ENCODE data around the gene RABGAP1L. TPM values are rescaled to one million over a fixed set of nuclear protein-coding genes. Genes with fewer than 3 reads are reported as not detected.
A peak's percentile ranks its signal among the peaks of the same experiment; 100 is the strongest.

RABGAP1L gene
- total and polyA plus RNA-seq, 2 of the 8 experiments (the other 6 are each of a cell fraction or from before 2014, with no cell fraction given) = 33.3 to 156 TPM

GRCh38 chr1:174799136-174799479 lies 639.8 kb downstream of the RABGAP1L start:
- Histone ChIP-seq H2BK120ac (replicated peaks; ENCODE audit: low read depth, low read length) (no peak overlapping the region), H3K27me3 (replicated peaks in 1 of 4; ENCODE audit: control insufficient read depth in 3 of 4, extremely low read depth in 1 of 4, insufficient read depth in 3 of 4, low read length in 3 of 4) (no peaks in the 10 kb centered on the region), H3K18ac (ENCODE audit: extremely low read depth, low read length) (no peak overlapping the region), H3K4me2 (ENCODE audit: insufficient read depth in 1 of 2, low read depth in 2 of 2, low read length in 2 of 2) (peak overlapping the region; percentile 97 to 99), H3K79me2 (ENCODE audit: control insufficient read depth in 1 of 2, insufficient read depth in 2 of 2, low read length in 2 of 2) (no peaks in the 10 kb centered on the region), H3K79me1 (ENCODE audit: low read depth, low read length) (no peaks in the 10 kb centered on the region), H3K14ac (ENCODE audit: insufficient read length) (no peak overlapping the region), H2BK20ac (ENCODE audit: low read length) (no peak overlapping the region), H3K36me3 (ENCODE audit: control insufficient read depth in 2 of 4, insufficient read depth in 4 of 4, low read length in 3 of 4) (no peaks in the 10 kb centered on the region), H3K27ac (ENCODE audit: low read depth, low read length) (no peak overlapping the region), H2AFZ (ENCODE audit: low read length) (peak overlapping the region; percentile 75; the same call in 1 of the 2 replicates), H2AK5ac (ENCODE audit: low read depth, low read length) (no peak overlapping the region), H2BK5ac (ENCODE audit: low read depth, low read length) (no peak overlapping the region), H2BK15ac (ENCODE audit: low read length) (no peak overlapping the region), H3K4me3 (ENCODE audit: extremely low read depth in 1 of 4, insufficient read depth in 2 of 4, low read depth in 3 of 4, low read length in 4 of 4) (peak overlapping the region in 3 of 4 experiments; percentile 46 to 59 (median 53); a peak in 4 of 8 replicates), H3K9ac (replicated peaks in 1 of 4; ENCODE audit: extremely low read depth in 1 of 4, low read depth in 3 of 4, low read length in 3 of 4) (no peak overlapping the region; a peak in 2 of 7 replicates), H4K8ac (ENCODE audit: extremely low read depth, insufficient read depth, low read length) (no peak overlapping the region), H4K5ac (ENCODE audit: insufficient read length, low read depth, low read length) (no peak overlapping the region), H3K56ac (replicated peaks; ENCODE audit: insufficient read length, low read depth, low read length) (no peak overlapping the region), H4K91ac (replicated peaks; ENCODE audit: insufficient read length, low read length) (no peak overlapping the region), H3K9me3 (ENCODE audit: insufficient read depth in 2 of 2, low read depth in 1 of 2, low read length in 1 of 2) (no peaks in the 10 kb centered on the region), H3K4ac (replicated peaks; ENCODE audit: insufficient read length, low read depth, low read length) (no peak overlapping the region), H3K4me1 (replicated peaks in 1 of 4; ENCODE audit: control insufficient read depth in 3 of 4, insufficient read depth in 4 of 4, low read length in 3 of 4) (peaks cover 4 to 11% (median 8%) of the 10 kb centered on the region in 4 experiments), H3K23ac (ENCODE audit: insufficient read length) (no peak overlapping the region), H2BK12ac (ENCODE audit: low read depth, low read length) (no peak overlapping the region), H3K23me2 (ENCODE audit: low read depth, low read length) (peaks cover 12% of the 10 kb centered on the region), H4K20me1 (replicated peaks in 1 of 2; ENCODE audit: control insufficient read depth in 1 of 2, insufficient read depth in 2 of 2, low read length in 2 of 2) (no peaks in the 10 kb centered on the region)
- DNase-seq (ENCODE audit: low read depth in 1 of 2, low spot score in 2 of 2) (no peak), FAIRE-seq (no peak)
- TF ChIP-seq SP4 (IDR thresholded peaks at IDR 0.05; ENCODE audit: low read length) (no peak), SP2 (IDR thresholded peaks at IDR 0.05; ENCODE audit: low read length) (no peak), ATF2 (IDR thresholded peaks at IDR 0.05; ENCODE audit: low read length) (no peak), CREB1 (IDR thresholded peaks at IDR 0.05) (no peak), CEBPB (IDR thresholded peaks at IDR 0.05; ENCODE audit: low read depth, low read length) (no peak), TAF7 (optimal IDR thresholded peaks at IDR 0.05; ENCODE audit: borderline replicate concordance, low read depth, low read length) (no peak), NRF1 (IDR thresholded peaks at IDR 0.05; ENCODE audit: low read depth, low read length) (no peak), SIN3A (conservative IDR thresholded peaks at IDR 0.05 in 1 of 2, IDR thresholded peaks at IDR 0.05 in 1 of 2; ENCODE audit: low read depth in 1 of 2, low read length in 2 of 2) (no peak), PHF8 (conservative IDR thresholded peaks at IDR 0.05; ENCODE audit: low read depth, low read length) (no peak), GABPA (IDR thresholded peaks at IDR 0.05; ENCODE audit: borderline replicate concordance, insufficient read depth, low read length) (no peak)
- ChIA-PET POLR2A (ENCODE audit: partially characterized antibody) (interaction anchor here (0.6 to 2.1 kb wide), 8 partner anchors 11 to 200 kb away, joined by 3 to 13 read pairs (median 4); partner anchors contain the start of gene CACYBP), CTCF (ENCODE audit: partially characterized antibody) (interaction anchor here (0.8 to 2.0 kb wide), 9 partner anchors 11 to 199 kb away, joined by 3 to 7 read pairs (median 5); no protein-coding TSS in a partner anchor)
- WGBS, 2 experiments (ENCODE audit: extremely low coverage in 1 of 2, insufficient coverage in 1 of 2, insufficient read length in 1 of 2, insufficient replicate concordance in 2 of 2, low coverage in 1 of 2, low lambda C conversion rate in 2 of 2, missing lambda C conversion rate in 1 of 2) = 66% methylated on average over 3 of the region's 3 CpGs; no CpG with 5 or more reads in 1 of the 2 experiments

Measured in H1 (cell line).